Skin epidermis (tissue), 12 donors: ENCODE data around the gene IGHMBP2.
"Not testable (repeated sequence)": the region's sequence is repeated elsewhere in the genome, so short reads cannot be mapped to it uniquely, and the experiment has no call there.

ENCODE experiments used
- H3K27ac ChIP-seq, 21 experiments: fragments of 200-600 bp; sonication (generic) in 11 of 21; one replicate each; pipeline ENCODE4 v1.5.0; 2020; ENCODE audit warnings: mild to moderate bottlenecking in 3 of 21, inconsistent platforms in 2 of 21, moderate library complexity in 2 of 21
- H3K4me3 ChIP-seq, 7 experiments: fragments of 200-600 bp; sonication (generic) in 2 of 7; one replicate each; pipeline ENCODE4 v1.5.0; 2020; ENCODE audit warnings: inconsistent platforms in 2 of 7, mild to moderate bottlenecking in 2 of 7, moderate library complexity in 1 of 7

The IGHMBP2 gene

GRCh38 chr11:68956142-68956541 is 52.5 kb downstream of the IGHMBP2 start:
- H3K4me3 ChIP-seq: no peak overlapping the region
- no peak overlapping the region for H3K27ac ChIP-seq

GRCh38 chr11:68956547-68957254 is 53.0 kb downstream of the IGHMBP2 start:
- H3K4me3 ChIP-seq: no peak overlapping the region
- H3K27ac ChIP-seq: no peak overlapping the region

- H3K27ac ChIP-seq: no peak overlapping the region
- no peak overlapping the region for H3K4me3 ChIP-seq
Measured at GRCh38 chr11:68958211-68958610, 54.5 kb downstream of the IGHMBP2 start.

- H3K4me3 ChIP-seq: no peak overlapping the region
- no peak overlapping the region for H3K27ac ChIP-seq
Measured at GRCh38 chr11:68959465-68960293, 56.0 kb downstream of the IGHMBP2 start.

- no peak overlapping the region for H3K4me3 ChIP-seq
- H3K27ac ChIP-seq: no peak overlapping the region
Measured at GRCh38 chr11:68960294-68961071, 56.8 kb downstream of the IGHMBP2 start.

GRCh38 chr11:68961245-68961644 is 57.6 kb downstream of the IGHMBP2 start:
- Histone ChIP-seq H3K27ac (no peak overlapping the region), H3K4me3 (no peak overlapping the region)

GRCh38 chr11:68962527-68963250 is 59.0 kb downstream of the IGHMBP2 start:
- no peak overlapping the region for H3K27ac ChIP-seq
- no peak overlapping the region for H3K4me3 ChIP-seq

GRCh38 chr11:68963779-68964178 is 60.1 kb downstream of the IGHMBP2 start:
- H3K4me3 ChIP-seq: no peak overlapping the region

GRCh38 chr11:68965901-68966853 is 62.5 kb downstream of the IGHMBP2 start:
- no peak overlapping the region for H3K4me3 ChIP-seq
- H3K27ac ChIP-seq: no peak overlapping the region

More at GRCh38 chr11:68963779-68964178, 60.1 kb downstream of the IGHMBP2 start:
- H3K27ac ChIP-seq: no peak overlapping the region

GRCh38 chr11:68966894-68967780 is 63.4 kb downstream of the IGHMBP2 start:
- Histone ChIP-seq H3K4me3 (no peak overlapping the region), H3K27ac (no peak overlapping the region)

- Histone ChIP-seq H3K27ac (no peak overlapping the region), H3K4me3 (no peak overlapping the region)
Measured at GRCh38 chr11:68968306-68969250, 64.9 kb downstream of the IGHMBP2 start.

GRCh38 chr11:68969386-68969785 is 65.7 kb downstream of the IGHMBP2 start:
- Histone ChIP-seq H3K4me3 (no peak overlapping the region), H3K27ac (no peak overlapping the region)

GRCh38 chr11:68970921-68971636 is 67.4 kb downstream of the IGHMBP2 start:
- no peak overlapping the region for H3K27ac ChIP-seq
- H3K4me3 ChIP-seq: no peak overlapping the region

- no peak overlapping the region for H3K4me3 ChIP-seq
- no peak overlapping the region for H3K27ac ChIP-seq
Measured at GRCh38 chr11:68973219-68973618, 69.5 kb downstream of the IGHMBP2 start.

GRCh38 chr11:68973706-68974105 is 70.0 kb downstream of the IGHMBP2 start:
- H3K4me3 ChIP-seq: not testable (repeated sequence)

More at GRCh38 chr11:68973706-68974105, 70.0 kb downstream of the IGHMBP2 start:
- not testable (repeated sequence) for H3K27ac ChIP-seq
